WTC11 (cell line): Measurements from ENCODE around the gene POFUT2.

Source experiments
- NR3C1 ChIP-seq: sonication (generic); formaldehyde crosslinking; conservative IDR thresholded peaks from 2 replicates; pipeline ENCODE4 v1.8.1; 2023; ENCODE audit warnings: low read depth, mild to moderate bottlenecking, missing genetic modification reagents
- SP1 ChIP-seq: sonication (generic); formaldehyde crosslinking; conservative IDR thresholded peaks from 2 replicates; pipeline ENCODE4 v1.8.1; 2022; ENCODE audit warnings: missing genetic modification reagents
- TF ChIP-seq, protein P1 (sequence below): sonication (generic); formaldehyde crosslinking; IDR thresholded peaks from 2 replicates; pipeline ENCODE4 v1.8.0; 2022; ENCODE audit warnings: mild to moderate bottlenecking, missing genetic modification reagents
- TF ChIP-seq, protein P2 (sequence below): fragments of 200-600 bp; IDR thresholded peaks from 2 replicates; pipeline ENCODE4 v1.8.0; 2022; ENCODE audit warnings: antibody characterized with exemption
- TF ChIP-seq, protein P3 (sequence below): sonication (generic); formaldehyde crosslinking; IDR thresholded peaks from 2 replicates; pipeline ENCODE4 v1.8.0; 2023; ENCODE audit warnings: mild to moderate bottlenecking, missing genetic modification reagents

DNA sequence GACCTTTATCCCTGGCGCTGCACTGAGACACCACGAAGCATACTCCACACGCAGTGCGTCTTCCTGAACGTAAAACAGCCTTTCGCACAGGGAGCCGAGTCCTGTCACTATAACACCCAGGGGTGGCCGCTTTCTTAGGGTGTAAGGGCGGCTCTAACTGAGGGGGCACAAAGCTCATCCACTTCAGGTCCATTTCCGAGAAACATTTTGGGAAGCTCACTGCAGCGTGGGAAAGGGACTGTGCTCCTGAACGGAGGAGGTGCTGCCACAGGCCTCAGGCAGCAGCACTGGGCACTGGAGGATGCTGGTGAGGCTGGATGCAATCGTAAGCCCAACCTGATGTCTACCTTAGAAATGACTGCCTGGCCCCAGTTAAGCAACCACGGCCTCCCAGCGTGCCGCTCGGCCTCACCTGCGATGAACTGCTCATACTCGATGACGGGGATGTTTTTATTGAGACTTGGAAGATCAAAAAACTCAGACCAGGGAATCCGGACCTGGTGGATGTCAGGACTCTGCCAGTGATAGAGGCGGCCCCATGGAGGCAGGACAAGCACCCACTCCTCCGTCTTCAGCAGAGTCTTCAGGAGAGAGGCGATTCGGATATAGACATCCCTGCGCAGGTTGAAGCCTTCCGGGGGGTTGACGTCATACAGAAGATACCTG is 2.3 kb downstream of the POFUT2 start:
- TF ChIP-seq, protein P1, sequence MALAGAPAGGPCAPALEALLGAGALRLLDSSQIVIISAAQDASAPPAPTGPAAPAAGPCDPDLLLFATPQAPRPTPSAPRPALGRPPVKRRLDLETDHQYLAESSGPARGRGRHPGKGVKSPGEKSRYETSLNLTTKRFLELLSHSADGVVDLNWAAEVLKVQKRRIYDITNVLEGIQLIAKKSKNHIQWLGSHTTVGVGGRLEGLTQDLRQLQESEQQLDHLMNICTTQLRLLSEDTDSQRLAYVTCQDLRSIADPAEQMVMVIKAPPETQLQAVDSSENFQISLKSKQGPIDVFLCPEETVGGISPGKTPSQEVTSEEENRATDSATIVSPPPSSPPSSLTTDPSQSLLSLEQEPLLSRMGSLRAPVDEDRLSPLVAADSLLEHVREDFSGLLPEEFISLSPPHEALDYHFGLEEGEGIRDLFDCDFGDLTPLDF, result no peak
- TF ChIP-seq SP1 (CRISPR knock-in tag) (no peak), NR3C1 (CRISPR knock-in tag) (no peak)
- TF ChIP-seq, protein P2, sequence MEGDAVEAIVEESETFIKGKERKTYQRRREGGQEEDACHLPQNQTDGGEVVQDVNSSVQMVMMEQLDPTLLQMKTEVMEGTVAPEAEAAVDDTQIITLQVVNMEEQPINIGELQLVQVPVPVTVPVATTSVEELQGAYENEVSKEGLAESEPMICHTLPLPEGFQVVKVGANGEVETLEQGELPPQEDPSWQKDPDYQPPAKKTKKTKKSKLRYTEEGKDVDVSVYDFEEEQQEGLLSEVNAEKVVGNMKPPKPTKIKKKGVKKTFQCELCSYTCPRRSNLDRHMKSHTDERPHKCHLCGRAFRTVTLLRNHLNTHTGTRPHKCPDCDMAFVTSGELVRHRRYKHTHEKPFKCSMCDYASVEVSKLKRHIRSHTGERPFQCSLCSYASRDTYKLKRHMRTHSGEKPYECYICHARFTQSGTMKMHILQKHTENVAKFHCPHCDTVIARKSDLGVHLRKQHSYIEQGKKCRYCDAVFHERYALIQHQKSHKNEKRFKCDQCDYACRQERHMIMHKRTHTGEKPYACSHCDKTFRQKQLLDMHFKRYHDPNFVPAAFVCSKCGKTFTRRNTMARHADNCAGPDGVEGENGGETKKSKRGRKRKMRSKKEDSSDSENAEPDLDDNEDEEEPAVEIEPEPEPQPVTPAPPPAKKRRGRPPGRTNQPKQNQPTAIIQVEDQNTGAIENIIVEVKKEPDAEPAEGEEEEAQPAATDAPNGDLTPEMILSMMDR, result no peak
- TF ChIP-seq, protein P3, sequence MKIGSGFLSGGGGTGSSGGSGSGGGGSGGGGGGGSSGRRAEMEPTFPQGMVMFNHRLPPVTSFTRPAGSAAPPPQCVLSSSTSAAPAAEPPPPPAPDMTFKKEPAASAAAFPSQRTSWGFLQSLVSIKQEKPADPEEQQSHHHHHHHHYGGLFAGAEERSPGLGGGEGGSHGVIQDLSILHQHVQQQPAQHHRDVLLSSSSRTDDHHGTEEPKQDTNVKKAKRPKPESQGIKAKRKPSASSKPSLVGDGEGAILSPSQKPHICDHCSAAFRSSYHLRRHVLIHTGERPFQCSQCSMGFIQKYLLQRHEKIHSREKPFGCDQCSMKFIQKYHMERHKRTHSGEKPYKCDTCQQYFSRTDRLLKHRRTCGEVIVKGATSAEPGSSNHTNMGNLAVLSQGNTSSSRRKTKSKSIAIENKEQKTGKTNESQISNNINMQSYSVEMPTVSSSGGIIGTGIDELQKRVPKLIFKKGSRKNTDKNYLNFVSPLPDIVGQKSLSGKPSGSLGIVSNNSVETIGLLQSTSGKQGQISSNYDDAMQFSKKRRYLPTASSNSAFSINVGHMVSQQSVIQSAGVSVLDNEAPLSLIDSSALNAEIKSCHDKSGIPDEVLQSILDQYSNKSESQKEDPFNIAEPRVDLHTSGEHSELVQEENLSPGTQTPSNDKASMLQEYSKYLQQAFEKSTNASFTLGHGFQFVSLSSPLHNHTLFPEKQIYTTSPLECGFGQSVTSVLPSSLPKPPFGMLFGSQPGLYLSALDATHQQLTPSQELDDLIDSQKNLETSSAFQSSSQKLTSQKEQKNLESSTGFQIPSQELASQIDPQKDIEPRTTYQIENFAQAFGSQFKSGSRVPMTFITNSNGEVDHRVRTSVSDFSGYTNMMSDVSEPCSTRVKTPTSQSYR (CRISPR knock-in tag), result no peak
